EH (cell line): ENCODE data around the gene OR7E24.
"Not testable (repeated sequence)": the region's sequence is repeated elsewhere in the genome, so short reads cannot be mapped to it uniquely, and the experiment has no call there.

Source experiments
- DNase-seq: peaks from one replicate; pipeline ENCODE4 v3.0.0-alpha.2; 2015; ENCODE audit warnings: low read depth

OR7E24 gene

GRCh38 chr19:9250630-9251029 is at the start of gene OR7E24:
Gene OR7E24 (plus strand): TSS chr19:9250930. CDS start chr19:9251044, 114 bp downstream.
- DNase-seq: no peak

- DNase-seq: peak; percentile 72
These were observed 45.1 kb upstream of the OR7E24 start for GRCh38 chr19:9205501-9206113.

DNA sequence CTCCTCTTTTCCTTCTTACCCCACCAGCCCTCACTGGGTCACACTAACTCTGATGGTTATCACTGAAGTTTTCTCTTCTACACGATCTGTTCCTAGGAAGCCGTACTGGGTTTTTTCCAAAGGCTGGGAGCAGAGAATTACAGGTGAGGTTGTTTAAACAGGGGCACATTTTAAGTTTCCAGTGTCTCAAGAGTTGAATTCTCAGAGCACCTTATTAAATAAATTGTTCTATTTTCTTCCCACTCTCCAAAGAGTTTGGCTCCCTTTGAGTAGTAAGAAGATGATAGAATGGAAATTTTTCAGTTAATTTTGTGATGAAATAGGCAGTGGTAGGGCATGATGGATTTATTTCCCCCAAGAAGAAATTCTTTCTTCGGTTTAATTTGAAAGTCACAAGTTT is 31.2 kb upstream of the OR7E24 start, which contains the start of gene OR7D4:
Gene OR7D4, minus strand, starts transcription at position 101 of the 400 bp plus-strand sequence. CDS start 4,752 bp downstream, outside the sequence.
- DNase-seq: no peak

DNA sequence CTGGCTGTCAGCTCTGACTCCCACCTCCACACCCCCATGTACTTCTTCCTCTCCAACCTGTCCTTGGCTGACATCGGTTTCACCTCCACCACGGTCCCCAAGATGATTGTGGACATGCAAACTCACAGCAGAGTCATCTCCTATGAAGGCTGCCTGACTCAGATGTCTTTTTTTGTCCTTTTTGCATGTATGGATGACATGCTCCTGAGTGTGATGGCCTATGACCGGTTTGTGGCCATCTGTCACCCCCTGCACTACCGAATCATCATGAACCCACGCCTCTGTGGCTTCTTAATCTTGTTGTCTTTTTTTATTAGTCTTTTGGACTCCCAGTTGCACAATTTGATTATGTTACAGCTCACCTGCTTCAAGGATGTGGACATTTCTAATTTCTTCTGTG is 506 bp downstream of the OR7E24 start:
- DNase-seq: no peak

- not testable (repeated sequence) for DNase-seq
These were observed 32.8 kb downstream of the OR7E24 start for GRCh38 chr19:9283485-9283884.

DNA sequence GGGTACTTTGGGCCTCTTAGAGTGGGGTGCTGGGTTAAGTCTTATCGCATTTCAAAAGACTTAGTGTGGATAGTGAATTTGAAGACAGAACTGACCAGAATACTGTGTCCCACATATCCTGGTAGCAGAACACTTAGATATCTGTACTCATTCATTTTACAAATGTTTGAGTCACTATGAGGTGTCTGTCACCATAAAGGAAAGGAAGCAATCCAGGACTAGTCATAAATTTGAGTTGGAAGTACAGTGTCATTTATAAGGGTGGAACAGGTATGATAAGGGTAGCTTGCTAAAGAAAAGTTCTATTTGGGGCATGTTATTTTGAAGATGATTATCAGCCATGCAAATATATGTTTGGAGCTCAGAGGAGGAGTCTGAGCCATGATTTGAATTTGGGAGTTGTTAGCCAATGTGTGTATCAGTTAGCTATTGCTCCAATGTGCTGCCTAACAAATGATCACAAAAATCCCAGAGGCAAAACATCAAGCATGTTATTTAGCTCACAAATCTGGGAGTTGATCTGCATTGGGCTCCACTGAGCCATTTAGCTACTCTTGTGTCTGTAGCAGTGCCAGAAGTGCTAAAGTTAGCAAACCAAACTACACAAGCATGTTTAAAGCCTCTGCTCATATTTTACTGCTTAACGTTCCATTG is 38.6 kb downstream of the OR7E24 start:
- DNase-seq: no peak

DNA sequence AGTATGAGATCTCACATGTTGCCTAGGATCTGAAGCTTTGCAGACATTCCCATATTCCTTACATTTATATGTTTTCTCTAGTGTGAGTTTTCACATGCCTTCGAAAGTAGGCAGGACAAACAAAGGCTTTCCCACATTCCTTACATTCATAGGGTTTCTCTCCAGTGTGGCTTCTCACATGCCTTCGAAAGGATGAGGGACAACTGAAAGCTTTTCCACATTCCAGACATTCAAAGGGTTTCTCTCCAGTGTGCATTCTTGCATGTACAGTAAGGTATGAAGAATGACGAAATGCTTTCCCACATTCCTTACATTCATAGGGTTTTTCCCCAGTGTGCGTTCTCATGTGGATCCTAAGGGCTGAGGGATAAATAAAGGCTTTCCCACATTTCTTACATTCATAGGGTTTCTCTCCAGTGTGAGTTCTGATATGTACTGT is 44.7 kb downstream of the OR7E24 start:
- peak; percentile 27 for DNase-seq

DNA sequence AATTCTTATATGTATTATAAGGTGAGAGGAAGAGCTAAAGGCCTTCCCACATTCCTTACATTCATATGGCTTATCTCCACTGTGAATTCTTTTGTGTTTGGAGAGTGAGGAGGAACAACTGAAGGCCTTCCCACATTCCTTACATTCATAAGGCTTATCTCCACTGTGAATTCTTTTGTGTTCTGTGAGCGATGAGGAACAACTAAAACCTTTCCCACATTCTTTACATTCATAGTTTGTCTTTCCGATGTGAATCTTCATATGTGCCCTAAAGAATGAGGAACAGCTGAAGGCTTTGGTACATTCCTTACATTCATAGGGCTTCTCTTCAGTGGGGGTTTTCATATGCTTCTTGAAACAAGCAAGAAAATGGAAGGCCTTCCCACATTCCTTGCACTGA is 45.6 kb downstream of the OR7E24 start:
- peak; percentile 8 for DNase-seq
